HepG2 (cell line): ENCODE results near the gene COPA.

Experiments
- CTCF ChIP-seq: sonication (generic); formaldehyde crosslinking; IDR thresholded peaks from 2 replicates; pipeline ENCODE4 v1.5.0; 2020; ENCODE audit warnings: mild to moderate bottlenecking, missing genetic modification reagents, moderate library complexity
- DDIT3 ChIP-seq: sonication (generic); formaldehyde crosslinking; IDR thresholded peaks from 2 replicates; pipeline ENCODE4 v1.4.0; 2020; ENCODE audit warnings: mild to moderate bottlenecking, missing genetic modification reagents
- EP300 ChIP-seq, 3 experiments: sonication (generic) in 1 of 3; formaldehyde crosslinking in 1 of 3; IDR thresholded peaks; 2 replicates each; pipeline versions ENCODE4 v1.5.1 to v1.6.1; 2011 to 2020; ENCODE audit warnings: low read depth in 2 of 3, low read length in 2 of 3, borderline replicate concordance in 1 of 3, improper control_type of control experiment in 1 of 3, mild to moderate bottlenecking in 1 of 3, missing genetic modification reagents in 1 of 3, moderate library complexity in 1 of 3
- HNRNPUL1 ChIP-seq: fragments of 200-400 bp; formaldehyde crosslinking; IDR thresholded peaks from 2 replicates; pipeline ENCODE4 v1.6.1; 2017; ENCODE audit warnings: low read depth, mild to moderate bottlenecking, low read length, moderate library complexity
- NBN ChIP-seq: fragments of 450-650 bp; conservative IDR thresholded peaks from 2 replicates; pipeline ENCODE4 v1.6.1; 2017
- POLR2AphosphoS5 ChIP-seq: IDR thresholded peaks from 2 replicates; pipeline ENCODE4 v1.6.1; 2012; ENCODE audit warnings: low read depth, low read length
- REST ChIP-seq, 2 experiments: IDR thresholded peaks; 2 replicates each; pipeline ENCODE4 v1.6.1; 2011 to 2012; ENCODE audit warnings: low read length in 2 of 2, borderline replicate concordance in 1 of 2, low read depth in 1 of 2, mild to moderate bottlenecking in 1 of 2, moderate library complexity in 1 of 2
- SIX1 ChIP-seq: sonication (generic); formaldehyde crosslinking; IDR thresholded peaks from 2 replicates; pipeline ENCODE4 v1.4.0; 2020; ENCODE audit warnings: missing genetic modification reagents, borderline replicate concordance
- SMC3 ChIP-seq: IDR thresholded peaks from 2 replicates; pipeline ENCODE4 v1.6.1; 2011; ENCODE audit warnings: low read length, improper control_type of control experiment
- SOX6 ChIP-seq, 2 experiments: fragments of 450-650 bp in 1 of 2; sonication (generic) in 1 of 2; formaldehyde crosslinking in 1 of 2; IDR thresholded peaks; 2 replicates each; pipeline versions ENCODE4 v1.4.0 to v1.6.1; 2017 to 2020; ENCODE audit warnings: antibody characterized with exemption in 1 of 2, mild to moderate bottlenecking in 1 of 2, missing genetic modification reagents in 1 of 2
- ZBTB42 ChIP-seq: sonication (generic); formaldehyde crosslinking; IDR thresholded peaks from 2 replicates; pipeline ENCODE4 v1.5.0; 2020; ENCODE audit warnings: mild to moderate bottlenecking, missing genetic modification reagents
- ZKSCAN1 ChIP-seq: fragments of 150-350 bp; IDR thresholded peaks from 2 replicates; pipeline ENCODE4 v1.6.1; 2014; ENCODE audit warnings: low read length
- ZNF142 ChIP-seq: sonication (generic); formaldehyde crosslinking; IDR thresholded peaks from 2 replicates; pipeline ENCODE4 v1.4.0; 2020; ENCODE audit warnings: missing genetic modification reagents
- ZNF496 ChIP-seq: sonication (generic); formaldehyde crosslinking; IDR thresholded peaks from 2 replicates; pipeline ENCODE4 v1.8.1; 2023; ENCODE audit warnings: mild to moderate bottlenecking, moderate library complexity, missing genetic modification reagents; ENCODE audit not compliant: insufficient replicate concordance

GRCh38 chr1:160365325-160365724, 22.3 kb upstream of the COPA start:
- no peak for TF ChIP-seq NBN
- no peak for TF ChIP-seq CTCF (CRISPR knock-in tag)
- no peak for TF ChIP-seq SIX1 (CRISPR knock-in tag)
- no peak for TF ChIP-seq POLR2AphosphoS5
- no peak for TF ChIP-seq ZNF496 (CRISPR knock-in tag)
- no peak for TF ChIP-seq SOX6 (IDR thresholded peaks at IDR 0.05)
- TF ChIP-seq SOX6 (CRISPR knock-in tag; IDR thresholded peaks at IDR 0.05) = no peak
- no peak for TF ChIP-seq DDIT3 (CRISPR knock-in tag)
- no peak for TF ChIP-seq ZKSCAN1
- no peak for TF ChIP-seq REST (IDR thresholded peaks at IDR 0.05; ENCODE audit: borderline replicate concordance in 1 of 2, low read depth in 1 of 2, low read length in 2 of 2)
- TF ChIP-seq ZNF142 (CRISPR knock-in tag) = no peak
- TF ChIP-seq ZBTB42 (CRISPR knock-in tag) = no peak
- no peak for TF ChIP-seq EP300 (IDR thresholded peaks at IDR 0.05; ENCODE audit: low read depth in 2 of 2, low read length in 2 of 2)
- TF ChIP-seq EP300 (CRISPR knock-in tag; IDR thresholded peaks at IDR 0.05; ENCODE audit: borderline replicate concordance) = no peak
- no peak for TF ChIP-seq HNRNPUL1
- TF ChIP-seq SMC3 = no peak
